B cell (primary cell): Measurements from ENCODE around the gene NELL1. TPM values are rescaled to one million over a fixed set of nuclear protein-coding genes. Genes with fewer than 3 reads are reported as not detected.

Experiments used
- ATAC-seq: fragments of 200-7000 bp; cut with Tn5 transposase; one replicate; pipeline ENCODE4 v1.10.0; 2021; ENCODE audit warnings: low read depth, mild to moderate bottlenecking, moderate number of reproducible peaks, moderate library complexity
- CTCF ChIA-PET: fragments of 350-600 bp; sonication (Branson Sonifier 250); formaldehyde crosslinking; loops from one replicate; lab custom pipeline; 2021; ENCODE audit warnings: antibody characterized with exemption, inconsistent platforms; lab: Charles Lee
- POLR2A ChIA-PET: fragments of 350-600 bp; sonication (Branson Sonifier 250); formaldehyde crosslinking; loops from one replicate; lab custom pipeline; 2021; ENCODE audit warnings: antibody characterized with exemption; lab: Charles Lee
- DNase-seq: peaks from one replicate; pipeline ENCODE4 v3.0.0; 2013
- H2AFZ ChIP-seq: 2 replicates; pipeline ENCODE4 v1.6.1; 2012; ENCODE audit warnings: mild to moderate bottlenecking, low read depth, low read length; ENCODE audit not compliant: insufficient read depth, poor library complexity, severe bottlenecking
- H3K27ac ChIP-seq, 2 donors: 1 replicate in 1 of 2; 2 replicates in 1 of 2; pipeline ENCODE4 v1.5.1; 2012 to 2013; ENCODE audit warnings: low read length in 2 of 2, mild to moderate bottlenecking in 2 of 2, moderate library complexity in 1 of 2
- H3K27me3 ChIP-seq, 4 experiments: fragments of 200-600 bp in 1 of 4; sonication (generic) in 1 of 4; replicated peaks in 1 of 4; 1 replicate in 2 of 4; 2 replicates in 2 of 4; pipeline versions ENCODE4 v1.6.1 to v1.7.0; 2013 to 2016; ENCODE audit warnings: low read length in 3 of 4, mild to moderate bottlenecking in 2 of 4, mixed read lengths in 1 of 4, moderate library complexity in 1 of 4; ENCODE audit not compliant: insufficient read depth in 4 of 4, control insufficient read depth in 3 of 4; ENCODE audit errors: control extremely low read depth in 1 of 4
- H3K36me3 ChIP-seq, 2 experiments: replicated peaks in 1 of 2; 1 replicate in 1 of 2; 2 replicates in 1 of 2; pipeline versions ENCODE4 v1.6.1 to v1.7.1; 2013; ENCODE audit warnings: low read length in 1 of 2; ENCODE audit not compliant: insufficient read depth in 2 of 2, control insufficient read depth in 1 of 2; ENCODE audit errors: control extremely low read depth in 1 of 2, extremely low read depth in 1 of 2
- H3K4me1 ChIP-seq, 2 donors: fragments of 200-600 bp in 1 of 2; sonication (generic) in 1 of 2; 1 replicate in 1 of 2; 2 replicates in 1 of 2; pipeline versions ENCODE4 v1.5.1 to v1.6.1; 2013 to 2017; ENCODE audit warnings: low read length in 2 of 2; ENCODE audit not compliant: control insufficient read depth in 2 of 2, insufficient read depth in 2 of 2
- H3K4me2 ChIP-seq: replicated peaks from 2 replicates; pipeline ENCODE3; 2012; ENCODE audit warnings: mild to moderate bottlenecking, low read depth, low read length; ENCODE audit not compliant: poor library complexity, severe bottlenecking
- H3K4me3 ChIP-seq, 5 experiments: fragments of 200-600 bp in 1 of 5; sonication (generic) in 1 of 5; 1 replicate in 3 of 5; 2 replicates in 2 of 5; pipeline versions ENCODE4 v1.5.1 to v1.7.0; 2011 to 2016; ENCODE audit warnings: low read length in 4 of 5, mild to moderate bottlenecking in 4 of 5, low read depth in 2 of 5, control low read depth in 1 of 5, moderate library complexity in 1 of 5; ENCODE audit not compliant: insufficient read depth in 1 of 5; ENCODE audit errors: control extremely low read depth in 1 of 5, extremely low read depth in 1 of 5
- H3K79me2 ChIP-seq: fragments of 200-600 bp; sonication (generic); one replicate; pipeline ENCODE4 v1.6.0; 2016; ENCODE audit warnings: low read length; ENCODE audit not compliant: control insufficient read depth, insufficient read depth
- H3K9ac ChIP-seq: fragments of 200-600 bp; sonication (generic); 2 replicates; pipeline ENCODE4 v1.6.1; 2017; ENCODE audit warnings: mild to moderate bottlenecking, low read length, moderate library complexity
- H3K9me3 ChIP-seq, 3 donors: one replicate each; pipeline versions ENCODE4 v1.6.1 to v1.7.1; 2013; ENCODE audit warnings: low read length in 2 of 3; ENCODE audit not compliant: control insufficient read depth in 2 of 3, insufficient read depth in 1 of 3; ENCODE audit errors: control extremely low read depth in 1 of 3
- H4K20me1 ChIP-seq: 2 replicates; pipeline ENCODE4 v1.6.0; 2012; ENCODE audit warnings: mild to moderate bottlenecking, low read length; ENCODE audit not compliant: insufficient read depth, control insufficient read depth, poor library complexity, severe bottlenecking
- H3K27ac Mint-ChIP-seq: one replicate; pipeline ENCODE4 v1.8.0; 2021; ENCODE audit warnings: mixed read lengths
- H3K27me3 Mint-ChIP-seq: one replicate; pipeline ENCODE4 v1.8.0; 2021; ENCODE audit warnings: mixed read lengths
- H3K4me1 Mint-ChIP-seq: one replicate; pipeline ENCODE4 v1.8.0; 2021; ENCODE audit warnings: mixed read lengths
- H3K4me3 Mint-ChIP-seq: one replicate; pipeline ENCODE4 v1.8.0; 2021; ENCODE audit warnings: mixed read lengths
- H3K9me3 Mint-ChIP-seq: one replicate; pipeline ENCODE4 v1.8.0; 2022; ENCODE audit warnings: mixed read lengths; ENCODE audit not compliant: insufficient read depth
- CTCF ChIP-seq: fragments of 200-600 bp; IDR thresholded peaks from one replicate; pipeline ENCODE4 v1.8.0; 2022; ENCODE audit warnings: antibody characterized with exemption, mild to moderate bottlenecking
- EZH2 ChIP-seq: IDR thresholded peaks from 2 replicates; pipeline ENCODE4 v1.6.1; 2012; ENCODE audit warnings: borderline replicate concordance, low read depth, mild to moderate bottlenecking, moderate library complexity, low read length; ENCODE audit not compliant: insufficient read depth, poor library complexity, severe bottlenecking
- WGBS: methylation state at CpG from one replicate; pipeline ENCODE4 v1.1.5; 2013; ENCODE audit warnings: missing lambda C conversion rate; ENCODE audit not compliant: insufficient coverage; 5-methylcytosine and 5-hydroxymethylcytosine counted together
- intact Hi-C: fragments of 100-400 bp; cut with micrococcal nuclease; formaldehyde crosslinking; loops from one replicate; pipeline ENCODE4 v1.10.0; 2022
- polyA plus RNA-seq: library from polyadenylated mRNA; depleted of rRNA; stranded (reverse); fragments of >200 nt; gene quantifications from 2 replicates; pipeline ENCODE4 v1.2.3, GENCODE V29; 2012
- total RNA-seq, 2 donors: library from RNA; stranded (reverse); fragments of 120-200 nt in 1 of 2; gene quantifications; 1 replicate in 1 of 2; 2 replicates in 1 of 2; pipeline versions ENCODE4 v1.2.3 to v1.2.4, GENCODE V29; 2013 to 2022

The NELL1 gene
- total and polyA plus RNA-seq, 2 donors (not counting 1 experiment from before 2014, with no cell fraction given), result not detected

- Histone ChIP-seq H3K27me3 (no peaks in the 10 kb centered on the region), H2AFZ (no peak overlapping the region), H3K36me3 (no peaks in the 10 kb centered on the region), H3K4me2 (no peak overlapping the region), H3K4me1 (no peaks in the 10 kb centered on the region), H3K79me2 (no peaks in the 10 kb centered on the region), H3K9me3 (peaks cover 0 to 2% (median 0%) of the 10 kb centered on the region in 3 donors), H4K20me1 (no peaks in the 10 kb centered on the region), H3K27ac (no peak overlapping the region), H3K9ac (no peak overlapping the region), H3K4me3 (no peak overlapping the region)
- TF ChIP-seq CTCF (no peak), EZH2 (no peak)
- Mint-ChIP-seq H3K9me3 (no peaks in the 10 kb centered on the region), H3K27ac (no peak overlapping the region), H3K27me3 (no peaks in the 10 kb centered on the region), H3K4me3 (no peak overlapping the region), H3K4me1 (no peaks in the 10 kb centered on the region)
- WGBS, result no CpG with 5 or more reads among the region's 3 CpGs
- intact Hi-C loops, result no loop called here
- ATAC-seq, result no peak
- ChIA-PET POLR2A (no interaction called here), CTCF (no interaction called here)
- no peak for DNase-seq
Measured at GRCh38 chr11:20874358-20874757, 205.0 kb downstream of the NELL1 start.

- POLR2A ChIA-PET, result no interaction called here
- no peak overlapping the region for H3K4me3 Mint-ChIP-seq
- H3K27me3 Mint-ChIP-seq, result no peaks in the 10 kb centered on the region
- H3K9me3 Mint-ChIP-seq, result no peaks in the 10 kb centered on the region
- Histone ChIP-seq H3K79me2 (no peaks in the 10 kb centered on the region), H3K9me3 (peaks cover 0 to 2% (median 0%) of the 10 kb centered on the region in 3 donors), H3K9ac (no peak overlapping the region), H3K4me2 (no peak overlapping the region), H3K36me3 (no peaks in the 10 kb centered on the region), H3K4me1 (no peaks in the 10 kb centered on the region), H2AFZ (no peak overlapping the region), H4K20me1 (no peaks in the 10 kb centered on the region), H3K27me3 (no peaks in the 10 kb centered on the region), H3K4me3 (no peak overlapping the region), H3K27ac (no peak overlapping the region)
- no peak for ATAC-seq
- H3K27ac Mint-ChIP-seq, result no peak overlapping the region
- no peak for TF ChIP-seq EZH2
- TF ChIP-seq CTCF, result no peak
- CTCF ChIA-PET, result no interaction called here
- no peak for DNase-seq
- no peaks in the 10 kb centered on the region for H3K4me1 Mint-ChIP-seq
- 39% methylated on average over 2 of the region's 3 CpGs for WGBS
- intact Hi-C loops, result no loop called here
Measured at GRCh38 chr11:20875889-20876288, 206.5 kb downstream of the NELL1 start.
